ENCODE data around the gene PKD2L2.
"Not testable (repeated sequence)": the region's sequence is repeated elsewhere in the genome, so short reads cannot be mapped to it uniquely, and the experiment has no call there.

PKD2L2 gene

GRCh38 chr5:137888466-137888862, 793 bp upstream of the PKD2L2 start:
- DNase-seq (ENCODE audit: low read depth): no peak

- DNase-seq (ENCODE audit: low read depth): no peak
Measured at GRCh38 chr5:137890845-137891244, 1.6 kb downstream of the PKD2L2 start.

- DNase-seq (ENCODE audit: low read depth): no peak
Measured at GRCh38 chr5:137891849-137892248, 2.6 kb downstream of the PKD2L2 start.

- no peak for DNase-seq (ENCODE audit: low read depth)
Measured at GRCh38 chr5:137894586-137894985, 5.3 kb downstream of the PKD2L2 start.

GRCh38 chr5:137896560-137896959, 7.3 kb downstream of the PKD2L2 start:
- no peak for DNase-seq (ENCODE audit: low read depth)

GRCh38 chr5:137899493-137899892, 10.2 kb downstream of the PKD2L2 start:
- no peak for DNase-seq (ENCODE audit: low read depth)

- no peak for DNase-seq (ENCODE audit: low read depth)
Measured at GRCh38 chr5:137901011-137901817, 12.0 kb downstream of the PKD2L2 start.

- DNase-seq (ENCODE audit: low read depth): no peak
Measured at GRCh38 chr5:137902408-137903133, 13.3 kb downstream of the PKD2L2 start.

GRCh38 chr5:137914758-137915157, 25.5 kb downstream of the PKD2L2 start:
- DNase-seq (ENCODE audit: low read depth): no peak

- DNase-seq (ENCODE audit: low read depth): no peak
Measured at GRCh38 chr5:137916923-137917322, 27.7 kb downstream of the PKD2L2 start.

- no peak for DNase-seq (ENCODE audit: low read depth)
Measured at GRCh38 chr5:137921931-137922330, 32.7 kb downstream of the PKD2L2 start.

GRCh38 chr5:137923856-137924255, 34.6 kb downstream of the PKD2L2 start:
- DNase-seq (ENCODE audit: low read depth): no peak

GRCh38 chr5:137932800-137933199, 43.5 kb downstream of the PKD2L2 start:
- no peak for DNase-seq (ENCODE audit: low read depth)

- no peak for DNase-seq (ENCODE audit: low read depth)
Measured at GRCh38 chr5:137933491-137933911, 44.2 kb downstream of the PKD2L2 start.

GRCh38 chr5:137935190-137935589, 45.9 kb downstream of the PKD2L2 start:
- DNase-seq (ENCODE audit: low read depth): no peak

GRCh38 chr5:137935694-137936093, 46.4 kb downstream of the PKD2L2 start:
- DNase-seq (ENCODE audit: low read depth): no peak

- no peak for DNase-seq (ENCODE audit: low read depth)
Measured at GRCh38 chr5:137937994-137938750, 48.9 kb downstream of the PKD2L2 start.

- DNase-seq (ENCODE audit: low read depth): no peak
Measured at GRCh38 chr5:137938751-137939143, 49.5 kb downstream of the PKD2L2 start.

- DNase-seq (ENCODE audit: low read depth): no peak
Measured at GRCh38 chr5:137939331-137939730, 50.1 kb downstream of the PKD2L2 start.

- DNase-seq (ENCODE audit: low read depth): not testable (repeated sequence)
Measured at GRCh38 chr5:137944280-137944679, 55.0 kb downstream of the PKD2L2 start.

GRCh38 chr5:137945825-137946224, 56.6 kb downstream of the PKD2L2 start:
- no peak for DNase-seq (ENCODE audit: low read depth)

GRCh38 chr5:137954131-137954879, 65.0 kb downstream of the PKD2L2 start:
- no peak for DNase-seq (ENCODE audit: low read depth)

All from CMK (cell line).